Measurements from ENCODE around the gene EP400. TPM values are rescaled to one million over a fixed set of nuclear protein-coding genes. Genes with fewer than 3 reads are reported as not detected.

EP400 gene
- total and polyA plus RNA-seq, 2 experiments from 2014 or later: 10.3 to 12.3 TPM

DNA sequence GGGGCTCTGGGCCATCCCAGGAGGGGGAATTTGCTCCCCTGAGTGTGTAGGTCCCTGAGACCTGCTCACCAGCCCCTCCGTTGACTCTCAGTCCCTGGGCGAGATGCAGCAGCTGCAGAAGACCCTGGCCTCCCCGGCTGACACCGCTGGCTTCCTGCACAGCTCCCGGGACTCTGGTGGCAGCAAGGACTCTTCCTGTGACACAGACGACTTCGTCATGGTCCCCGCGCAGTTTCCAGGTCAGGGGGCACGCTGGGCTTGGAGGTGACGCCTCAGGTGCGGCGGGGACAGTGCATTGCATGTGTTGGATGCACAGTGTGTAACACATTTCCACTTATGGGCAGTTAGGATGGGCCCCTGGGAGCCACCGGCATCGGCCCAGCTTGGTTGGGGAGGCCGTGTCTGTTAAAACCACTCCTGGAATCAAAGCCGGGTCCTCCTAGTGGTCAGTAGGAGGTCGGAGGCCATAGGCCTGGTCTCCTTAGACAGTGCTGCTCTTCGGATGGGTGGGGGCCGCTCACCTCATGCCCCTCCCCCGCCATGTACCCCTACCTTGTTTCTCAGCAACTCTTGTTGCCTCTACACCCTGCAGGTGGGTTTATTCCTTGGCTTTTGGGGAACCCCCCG is 37.8 kb upstream of the EP400 start:
- H3K4me3 ChIP-seq: no peak overlapping the region
- no peaks in the 10 kb centered on the region for H3K79me2 ChIP-seq
- H4K20me1 ChIP-seq (ENCODE audit: insufficient read depth, poor library complexity, severe bottlenecking): peaks cover 4% of the 10 kb centered on the region
- no peaks in the 10 kb centered on the region for H3K27me3 ChIP-seq
- no peaks in the 10 kb centered on the region for H3K9me3 ChIP-seq (ENCODE audit: low read depth)
- no peaks in the 10 kb centered on the region for H3K9me2 ChIP-seq (replicated peaks; ENCODE audit: insufficient read depth)
- H3K4me2 ChIP-seq: no peak overlapping the region
- H2AFZ ChIP-seq: no peak overlapping the region
- TF ChIP-seq EZH2phosphoT487 (IDR thresholded peaks at IDR 0.05; ENCODE audit: low read depth, severe bottlenecking, unreplicated experiment) (no peak), EZH2 (IDR thresholded peaks at IDR 0.05; ENCODE audit: borderline replicate concordance) (no peak)
- TF ChIP-seq, protein P1, sequence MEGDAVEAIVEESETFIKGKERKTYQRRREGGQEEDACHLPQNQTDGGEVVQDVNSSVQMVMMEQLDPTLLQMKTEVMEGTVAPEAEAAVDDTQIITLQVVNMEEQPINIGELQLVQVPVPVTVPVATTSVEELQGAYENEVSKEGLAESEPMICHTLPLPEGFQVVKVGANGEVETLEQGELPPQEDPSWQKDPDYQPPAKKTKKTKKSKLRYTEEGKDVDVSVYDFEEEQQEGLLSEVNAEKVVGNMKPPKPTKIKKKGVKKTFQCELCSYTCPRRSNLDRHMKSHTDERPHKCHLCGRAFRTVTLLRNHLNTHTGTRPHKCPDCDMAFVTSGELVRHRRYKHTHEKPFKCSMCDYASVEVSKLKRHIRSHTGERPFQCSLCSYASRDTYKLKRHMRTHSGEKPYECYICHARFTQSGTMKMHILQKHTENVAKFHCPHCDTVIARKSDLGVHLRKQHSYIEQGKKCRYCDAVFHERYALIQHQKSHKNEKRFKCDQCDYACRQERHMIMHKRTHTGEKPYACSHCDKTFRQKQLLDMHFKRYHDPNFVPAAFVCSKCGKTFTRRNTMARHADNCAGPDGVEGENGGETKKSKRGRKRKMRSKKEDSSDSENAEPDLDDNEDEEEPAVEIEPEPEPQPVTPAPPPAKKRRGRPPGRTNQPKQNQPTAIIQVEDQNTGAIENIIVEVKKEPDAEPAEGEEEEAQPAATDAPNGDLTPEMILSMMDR (IDR thresholded peaks at IDR 0.05; ENCODE audit: poor library complexity): no peak
- H3K27ac ChIP-seq: no peak overlapping the region
- H3K4me1 ChIP-seq (ENCODE audit: insufficient read depth): no peaks in the 10 kb centered on the region
- DNase-seq (ENCODE audit: low spot score): no peak
- no peaks in the 10 kb centered on the region for H3K36me3 ChIP-seq (replicated peaks; ENCODE audit: insufficient read depth, low read depth)
- 94% methylated on average over 22 of the region's 22 CpGs for WGBS (ENCODE audit: low lambda C conversion rate, missing lambda C conversion rate)

DNA sequence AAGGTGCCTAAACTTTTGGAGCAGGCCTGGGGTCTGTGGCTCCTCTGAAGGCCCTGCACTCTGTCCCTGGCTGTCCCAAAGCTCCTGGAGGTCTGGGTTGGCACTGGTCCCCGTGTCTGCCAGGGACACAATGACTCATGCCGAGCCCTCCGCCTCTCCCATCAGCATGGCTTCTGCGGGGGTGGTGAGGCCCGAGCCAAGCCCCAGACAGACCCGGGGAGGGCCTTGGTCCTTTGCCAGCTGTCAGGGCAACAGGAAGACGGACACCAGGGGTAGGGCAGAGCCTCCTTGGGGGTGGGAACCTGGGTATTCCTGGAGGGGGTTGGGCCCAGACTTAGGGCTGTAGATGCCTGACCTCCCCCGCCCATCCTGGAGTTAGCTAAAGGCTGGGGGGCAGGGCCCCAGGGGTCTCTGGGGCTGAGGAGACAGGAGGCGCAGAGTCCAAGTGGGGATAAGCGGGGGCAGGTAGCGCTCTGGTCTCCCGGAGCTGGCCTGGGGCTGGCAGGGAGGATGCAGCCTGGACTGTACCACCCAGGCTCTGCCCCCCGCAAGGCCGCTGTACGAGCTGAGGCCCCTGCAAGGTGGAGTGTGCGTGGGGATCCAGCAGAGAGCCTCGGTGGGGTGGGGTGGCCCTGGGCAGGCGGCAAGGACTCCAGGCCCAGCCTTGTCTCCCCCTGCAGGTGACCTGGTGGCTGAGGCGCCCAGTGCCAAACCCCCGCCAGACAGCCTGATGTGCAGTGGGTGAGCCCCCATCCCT is 37.0 kb upstream of the EP400 start:
- Histone ChIP-seq H3K9me2 (replicated peaks; ENCODE audit: insufficient read depth) (no peaks in the 10 kb centered on the region), H3K36me3 (replicated peaks; ENCODE audit: insufficient read depth, low read depth) (no peaks in the 10 kb centered on the region), H3K27me3 (no peaks in the 10 kb centered on the region), H3K4me3 (no peak overlapping the region), H4K20me1 (ENCODE audit: insufficient read depth, poor library complexity, severe bottlenecking) (peaks cover 4% of the 10 kb centered on the region), H3K27ac (no peak overlapping the region), H2AFZ (no peak overlapping the region), H3K79me2 (no peaks in the 10 kb centered on the region), H3K9me3 (ENCODE audit: low read depth) (no peaks in the 10 kb centered on the region), H3K4me2 (no peak overlapping the region), H3K4me1 (ENCODE audit: insufficient read depth) (no peaks in the 10 kb centered on the region)
- TF ChIP-seq, protein P1 (IDR thresholded peaks at IDR 0.05; ENCODE audit: poor library complexity): no peak
- no peak for TF ChIP-seq EZH2phosphoT487 (IDR thresholded peaks at IDR 0.05; ENCODE audit: low read depth, severe bottlenecking, unreplicated experiment)
- TF ChIP-seq EZH2 (IDR thresholded peaks at IDR 0.05; ENCODE audit: borderline replicate concordance): no peak
- peak; percentile 46 for DNase-seq (ENCODE audit: low spot score)
- 87% methylated on average over 20 of the region's 20 CpGs for WGBS (ENCODE audit: low lambda C conversion rate, missing lambda C conversion rate)

DNA sequence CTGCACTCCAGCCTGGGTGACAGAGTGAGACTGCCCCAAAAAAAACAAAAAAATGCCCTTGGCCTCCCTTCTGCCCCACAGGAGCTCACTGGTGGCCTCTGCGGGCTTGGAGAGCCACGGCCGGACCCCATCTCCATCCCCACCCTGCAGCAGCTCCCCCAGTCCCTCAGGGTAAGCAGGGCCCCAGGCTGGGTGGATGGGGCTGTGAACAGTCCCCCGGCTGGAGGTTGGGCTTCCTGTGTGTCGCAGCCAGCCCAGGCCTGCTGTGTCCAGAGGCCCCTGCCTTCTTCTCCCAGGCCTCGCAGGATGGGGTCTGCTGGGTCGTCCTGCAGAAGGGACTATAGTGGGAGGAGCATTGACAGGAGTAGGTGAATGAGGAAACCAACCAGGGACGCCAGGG is 36.1 kb upstream of the EP400 start:
- Histone ChIP-seq H3K9me2 (replicated peaks; ENCODE audit: insufficient read depth) (no peaks in the 10 kb centered on the region), H3K36me3 (replicated peaks; ENCODE audit: insufficient read depth, low read depth) (no peaks in the 10 kb centered on the region)
- no peak for DNase-seq (ENCODE audit: low spot score)

More for the DNA sequence above, 36.1 kb upstream of the EP400 start:
- WGBS (ENCODE audit: low lambda C conversion rate, missing lambda C conversion rate): 93% methylated on average over 8 of the region's 8 CpGs
- H3K4me1 ChIP-seq (ENCODE audit: insufficient read depth): no peaks in the 10 kb centered on the region
- no peak for TF ChIP-seq EZH2phosphoT487 (IDR thresholded peaks at IDR 0.05; ENCODE audit: low read depth, severe bottlenecking, unreplicated experiment)
- TF ChIP-seq, protein P1 (IDR thresholded peaks at IDR 0.05; ENCODE audit: poor library complexity): no peak
- no peaks in the 10 kb centered on the region for H3K27me3 ChIP-seq
- H3K27ac ChIP-seq: no peak overlapping the region
- H2AFZ ChIP-seq: no peak overlapping the region
- no peaks in the 10 kb centered on the region for H3K9me3 ChIP-seq (ENCODE audit: low read depth)
- H4K20me1 ChIP-seq (ENCODE audit: insufficient read depth, poor library complexity, severe bottlenecking): peaks cover 4% of the 10 kb centered on the region
- no peaks in the 10 kb centered on the region for H3K79me2 ChIP-seq
- H3K4me3 ChIP-seq: no peak overlapping the region
- no peak overlapping the region for H3K4me2 ChIP-seq
